HG02610 (cell line): Measurements from ENCODE around the gene FAM135A.

Source experiments
- ATAC-seq: cut with Tn5 transposase; IDR thresholded peaks from one replicate; pipeline ENCODE4 v1.9.1; 2021; ENCODE audit warnings: mild to moderate bottlenecking, moderate library complexity; ENCODE audit not compliant: unreplicated experiment

FAM135A gene

GRCh38 chr6:70413114-70413991, at the start of gene FAM135A:
Gene FAM135A, plus strand, starts transcription at chr6:70413508. Its CDS starts 14,835 bp downstream, at chr6:70428343.
- peak; percentile 90 for ATAC-seq

GRCh38 chr6:70363741-70364493, 49.4 kb upstream of the FAM135A start:
- ATAC-seq, result no peak

- peak; percentile 81 for ATAC-seq
Observed at GRCh38 chr6:70369332-70369950, 43.9 kb upstream of the FAM135A start.

GRCh38 chr6:70370496-70370895, 42.8 kb upstream of the FAM135A start:
- ATAC-seq, result no peak

- ATAC-seq, result no peak
Observed at GRCh38 chr6:70371454-70372105, 41.7 kb upstream of the FAM135A start.

- no peak for ATAC-seq
Observed at GRCh38 chr6:70375166-70375565, 38.1 kb upstream of the FAM135A start.

GRCh38 chr6:70375882-70376281, 37.4 kb upstream of the FAM135A start:
- no peak for ATAC-seq

- ATAC-seq, result no peak
Observed at GRCh38 chr6:70376628-70377027, 36.7 kb upstream of the FAM135A start.

GRCh38 chr6:70377372-70377771, 35.9 kb upstream of the FAM135A start:
- ATAC-seq, result no peak

GRCh38 chr6:70379473-70380013, 33.8 kb upstream of the FAM135A start:
- no peak for ATAC-seq

GRCh38 chr6:70380252-70380651, 33.1 kb upstream of the FAM135A start:
- ATAC-seq, result peak; percentile 98

GRCh38 chr6:70380771-70381416, 32.4 kb upstream of the FAM135A start:
- no peak for ATAC-seq

- no peak for ATAC-seq
Observed at GRCh38 chr6:70381417-70381782, 31.9 kb upstream of the FAM135A start.

GRCh38 chr6:70385901-70386300, 27.4 kb upstream of the FAM135A start:
- ATAC-seq, result no peak

- no peak for ATAC-seq
Observed at GRCh38 chr6:70388814-70389213, 24.5 kb upstream of the FAM135A start.

- ATAC-seq, result no peak
Observed at GRCh38 chr6:70389261-70389660, 24.0 kb upstream of the FAM135A start.

GRCh38 chr6:70390067-70390466, 23.2 kb upstream of the FAM135A start:
- no peak for ATAC-seq

GRCh38 chr6:70391492-70391891, 21.8 kb upstream of the FAM135A start:
- ATAC-seq, result no peak

GRCh38 chr6:70394518-70395300, 18.6 kb upstream of the FAM135A start:
- no peak for ATAC-seq

- ATAC-seq, result no peak
Observed at GRCh38 chr6:70395301-70395672, 18.0 kb upstream of the FAM135A start.
